HepG2 (cell line): ENCODE results near the gene METRNL. TPM values are rescaled to one million over a fixed set of nuclear protein-coding genes. Genes with fewer than 3 reads are reported as not detected.

Experiments used
- ATAC-seq: fragments of 200-7000 bp; cut with Tn5 transposase; 3 replicates; pipeline ENCODE4 v1.9.1; 2020; ENCODE audit warnings: mild to moderate bottlenecking, moderate library complexity
- BruUV-seq: library from RNA; stranded (reverse); fragments of 400-500 nt; replicated peaks from 2 replicates; lab custom pipeline; 2021; lab: Mats Ljungman, UMichigan
- CTCF ChIA-PET: fragments of 300-600 bp; formaldehyde crosslinking; extraction: SDS; loops from one replicate; lab custom pipeline; 2021; ENCODE audit warnings: low total read pairs, inconsistent platforms, low intra/inter-chr PET ratio; lab: Yijun Ruan, JAX
- POLR2A ChIA-PET: fragments of 350-600 bp; sonication (Branson Sonifier 250); formaldehyde crosslinking; loops from one replicate; lab custom pipeline; 2020; ENCODE audit warnings: antibody characterized with exemption, inconsistent platforms; lab: Yijun Ruan, JAX
- DNase-seq: peaks from one replicate; pipeline ENCODE4 v3.0.0-alpha.2; 2015; ENCODE audit warnings: low spot score
- FAIRE-seq: peaks from 3 replicates; lab custom pipeline; 2011; peaks lifted over from hg19 to GRCh38; lab: Jason Lieb, UNC
- H2AFZ ChIP-seq: one replicate; pipeline ENCODE4 v1.6.1; 2011; ENCODE audit warnings: low read length, inconsistent platforms
- H3K27ac ChIP-seq: fragments of 300-600 bp; 3 replicates; pipeline ENCODE4 v1.8.0; 2011; ENCODE audit warnings: mixed run types, mild to moderate bottlenecking, mixed read lengths, low read length, inconsistent platforms; ENCODE audit not compliant: insufficient read depth; ENCODE audit errors: extremely low read length
- H3K27me3 ChIP-seq, 2 experiments: fragments of 200-600 bp in 1 of 2; 2 replicates in 1 of 2; 3 replicates in 1 of 2; pipeline versions ENCODE4 v1.6.0 to v1.8.0; 2011; ENCODE audit warnings: low read length in 2 of 2, mild to moderate bottlenecking in 2 of 2, moderate library complexity in 2 of 2, inconsistent platforms in 1 of 2; ENCODE audit not compliant: insufficient read depth in 2 of 2, control insufficient read depth in 1 of 2
- H3K36me3 ChIP-seq, 2 experiments: fragments of 200-600 bp in 1 of 2; replicated peaks in 1 of 2; 2 replicates in 1 of 2; 3 replicates in 1 of 2; pipeline versions ENCODE4 v1.5.1 to v1.8.0; 2011; ENCODE audit warnings: low read length in 2 of 2, inconsistent platforms in 1 of 2; ENCODE audit not compliant: insufficient read depth in 2 of 2, control insufficient read depth in 1 of 2
- H3K4me1 ChIP-seq: 2 replicates; pipeline ENCODE4 v1.5.1; 2012; ENCODE audit warnings: low read length, inconsistent platforms; ENCODE audit not compliant: insufficient read depth
- H3K4me2 ChIP-seq: 2 replicates; pipeline ENCODE4 v1.6.0; 2011; ENCODE audit warnings: low read depth, low read length, inconsistent platforms
- H3K4me3 ChIP-seq, 3 experiments: fragments of 200-600 bp in 1 of 3; sonication (generic), shearing (Covaris generic) in 1 of 3; replicated peaks in 1 of 3; 2 replicates each; pipeline ENCODE4 v1.5.1; 2011 to 2016; ENCODE audit warnings: low read length in 3 of 3, inconsistent platforms in 2 of 3, low read depth in 2 of 3, mild to moderate bottlenecking in 2 of 3, control low read depth in 1 of 3, mixed read lengths in 1 of 3; ENCODE audit not compliant: insufficient read depth in 1 of 3
- H3K79me2 ChIP-seq: one replicate; pipeline ENCODE4 v1.6.1; 2011; ENCODE audit warnings: low read length, inconsistent platforms; ENCODE audit not compliant: insufficient read depth
- H3K9ac ChIP-seq: 2 replicates; pipeline ENCODE4 v1.6.0; 2011; ENCODE audit warnings: mild to moderate bottlenecking, low read depth, low read length, inconsistent platforms; ENCODE audit not compliant: insufficient read depth
- H3K9me3 ChIP-seq: 2 replicates; pipeline ENCODE4 v1.5.1; 2012; ENCODE audit warnings: mild to moderate bottlenecking, low read length
- H4K20me1 ChIP-seq: 2 replicates; pipeline ENCODE4 v1.6.0; 2011; ENCODE audit warnings: inconsistent platforms, mild to moderate bottlenecking, low read length, moderate library complexity; ENCODE audit not compliant: insufficient read depth
- BRD4 ChIP-seq: sonication (generic); formaldehyde crosslinking; IDR thresholded peaks from 2 replicates; pipeline ENCODE4 v1.4.0; 2020; ENCODE audit warnings: missing genetic modification reagents
- CEBPZ ChIP-seq: IDR thresholded peaks from 2 replicates; pipeline ENCODE4 v1.6.1; 2012; ENCODE audit warnings: low read length, improper control_type of control experiment
- HCFC1 ChIP-seq: fragments of 150-350 bp; IDR thresholded peaks from 2 replicates; pipeline ENCODE4 v1.6.1; 2014; ENCODE audit warnings: low read depth, low read length
- HMG20B ChIP-seq: conservative IDR thresholded peaks from 2 replicates; pipeline ENCODE4 v1.6.1; 2016; ENCODE audit warnings: missing genetic modification reagents, missing compliant biosample characterization
- KMT2B ChIP-seq: IDR thresholded peaks from 2 replicates; pipeline ENCODE4 v1.6.1; 2016; ENCODE audit warnings: missing genetic modification reagents, missing compliant biosample characterization
- MED1 ChIP-seq: sonication (generic); formaldehyde crosslinking; IDR thresholded peaks from 2 replicates; pipeline ENCODE4 v1.4.0; 2020; ENCODE audit warnings: missing genetic modification reagents
- RBFOX2 ChIP-seq: fragments of 200-400 bp; formaldehyde crosslinking; IDR thresholded peaks from 2 replicates; pipeline ENCODE4 v1.6.1; 2017; ENCODE audit warnings: low read depth, mild to moderate bottlenecking, low read length
- RNF2 ChIP-seq: fragments of 450-650 bp; conservative IDR thresholded peaks from 2 replicates; pipeline ENCODE4 v1.6.1; 2016; ENCODE audit warnings: low read depth
- SIN3B ChIP-seq: fragments of 150-350 bp; IDR thresholded peaks from 2 replicates; pipeline ENCODE4 v1.6.1; 2014; ENCODE audit warnings: low read length
- ZNF12 ChIP-seq: sonication (generic); formaldehyde crosslinking; IDR thresholded peaks from 2 replicates; pipeline ENCODE4 v1.5.0; 2020; ENCODE audit warnings: missing genetic modification reagents
- ZNF160 ChIP-seq: sonication (generic); formaldehyde crosslinking; IDR thresholded peaks from 2 replicates; pipeline ENCODE4 v1.8.0; 2022; ENCODE audit warnings: mild to moderate bottlenecking, inconsistent platforms, missing genetic modification reagents
- ZNF264 ChIP-seq: sonication (generic); formaldehyde crosslinking; IDR thresholded peaks from 2 replicates; pipeline ENCODE4 v1.4.0; 2020; ENCODE audit warnings: missing genetic modification reagents
- ZNF431 ChIP-seq: sonication (generic); formaldehyde crosslinking; IDR thresholded peaks from 2 replicates; pipeline ENCODE4 v1.9.0; 2022; ENCODE audit warnings: missing genetic modification reagents, low read depth, mild to moderate bottlenecking, borderline replicate concordance
- ZNF530 ChIP-seq: sonication (generic); formaldehyde crosslinking; IDR thresholded peaks from 2 replicates; pipeline ENCODE4 v1.5.0; 2020; ENCODE audit warnings: low read depth, mild to moderate bottlenecking, missing genetic modification reagents
- ZNF598 ChIP-seq: sonication (generic); formaldehyde crosslinking; IDR thresholded peaks from 2 replicates; pipeline ENCODE4 v1.5.1; 2020; ENCODE audit warnings: mild to moderate bottlenecking, missing genetic modification reagents, borderline replicate concordance
- ZNF777 ChIP-seq: sonication (generic); formaldehyde crosslinking; IDR thresholded peaks from 2 replicates; pipeline ENCODE4 v1.4.0; 2020; ENCODE audit warnings: missing genetic modification reagents
- ZNF784 ChIP-seq: sonication (generic); formaldehyde crosslinking; IDR thresholded peaks from 2 replicates; pipeline ENCODE4 v1.5.1; 2020; ENCODE audit warnings: missing genetic modification reagents, mild to moderate bottlenecking, borderline replicate concordance
- WGBS: methylation state at CpG from one replicate; pipeline ENCODE4 v1.1.6; 2017; ENCODE audit warnings: low lambda C conversion rate; 5-methylcytosine and 5-hydroxymethylcytosine counted together
- in situ Hi-C: cut with HindIII; loops from 2 replicates; pipeline ENCODE4 v1.10.0; 2017; ENCODE audit warnings: low pct_unique_long_range_greater_than_20kb; ENCODE audit not compliant: extremely low pct_ligation_motif_present
- intact Hi-C: fragments of 100-400 bp; cut with micrococcal nuclease; formaldehyde crosslinking; loops from one replicate; pipeline ENCODE4 v1.10.0; 2022; ENCODE audit not compliant: unreplicated experiment
- polyA plus RNA-seq, 8 experiments: library from polyadenylated mRNA; depleted of rRNA in 3 of 8; stranded (reverse) in 7 of 8; unstranded in 1 of 8; fragments of >200 nt; fragmentation: Illumina TruSeq in 4 of 8; extraction: Trizol in 4 of 8; gene quantifications; 2 replicates each; pipeline versions ENCODE4 v1.2.1 to v1.2.3, GENCODE V29; 2011 to 2016; ENCODE audit warnings: low read depth in 4 of 8, missing spikeins in 1 of 8, mixed read lengths in 1 of 8; ENCODE audit not compliant: insufficient read depth in 1 of 8
- total RNA-seq, 5 experiments: library from RNA; depleted of rRNA; stranded (reverse); fragments of >200 nt; fragmentation: Illumina TruSeq; extraction: Trizol; gene quantifications; 2 replicates each; pipeline ENCODE4 v1.2.3, GENCODE V29; 2016; ENCODE audit warnings: low read depth in 1 of 5
- TF ChIP-seq, protein P1 (sequence below): sonication (generic); formaldehyde crosslinking; IDR thresholded peaks from 2 replicates; pipeline ENCODE4 v1.5.0; 2020; ENCODE audit warnings: missing genetic modification reagents

The METRNL gene
- total and polyA plus RNA-seq, 2 of the 13 experiments (the other 11 are each of a cell fraction or from before 2014, with no cell fraction given): 0.66 to 0.84 TPM

GRCh38 chr17:83051396-83052240, 27.8 kb upstream of the METRNL start:
- Histone ChIP-seq H3K4me1 (peaks cover 79% of the 10 kb centered on the region), H3K4me2 (peak overlapping the region; percentile 94), H3K4me3 (peak overlapping the region; percentile 60 to 76 (median 73)), H3K27ac (peak overlapping the region; percentile 81), H3K36me3 (peaks cover 2 to 5% of the 10 kb centered on the region in 2 experiments; a peak in 2 of 5 replicates), H2AFZ (no peak overlapping the region), H3K9me3 (no peaks in the 10 kb centered on the region), H4K20me1 (no peaks in the 10 kb centered on the region), H3K27me3 (peaks cover 3 to 28% of the 10 kb centered on the region in 2 experiments; a peak in 4 of 5 replicates), H3K79me2 (peaks cover 2% of the 10 kb centered on the region), H3K9ac (peak overlapping the region; percentile 90)
- in situ Hi-C loops (no loop called here), intact Hi-C loops (no loop called here)
- 2% methylated on average over 22 of the region's 95 CpGs for WGBS
- DNase-seq (peak; percentile 96), FAIRE-seq (no peak), ATAC-seq (peak; percentile 86)
- ChIA-PET CTCF (no interaction called here), POLR2A (interaction anchor here (1.0 kb wide), 1 partner anchor 79 kb away, joined by 3 read pairs; no protein-coding TSS in a partner anchor)
- BruUV-seq: no TSS peak
- TF ChIP-seq MED1 (peak; percentile 79), RBFOX2 (peak; percentile 93), ZNF12 (0 out of 2 replicates have a peak, but pooled peaks have one; percentile 17), HMG20B (CRISPR knock-in tag) (no peak), HCFC1 (no peak), RNF2 (peak; percentile 88), ZNF160 (CRISPR knock-in tag) (peak; percentile 92), CEBPZ (no peak), BRD4 (CRISPR knock-in tag) (peak; percentile 78), ZNF431 (CRISPR knock-in tag) (0 out of 2 replicates have a peak, but pooled peaks have one; percentile 87), ZNF264 (peak; percentile 66; the same call in 1 of the 2 replicates), SIN3B (no peak), ZNF784 (CRISPR knock-in tag) (peak; percentile 26; the same call in 1 of the 2 replicates), ZNF777 (peak; percentile 76; the same call in 1 of the 2 replicates), KMT2B (CRISPR knock-in tag) (peak; percentile 65), ZNF530 (CRISPR knock-in tag) (no peak), ZNF598 (no peak)
- TF ChIP-seq, protein P1, sequence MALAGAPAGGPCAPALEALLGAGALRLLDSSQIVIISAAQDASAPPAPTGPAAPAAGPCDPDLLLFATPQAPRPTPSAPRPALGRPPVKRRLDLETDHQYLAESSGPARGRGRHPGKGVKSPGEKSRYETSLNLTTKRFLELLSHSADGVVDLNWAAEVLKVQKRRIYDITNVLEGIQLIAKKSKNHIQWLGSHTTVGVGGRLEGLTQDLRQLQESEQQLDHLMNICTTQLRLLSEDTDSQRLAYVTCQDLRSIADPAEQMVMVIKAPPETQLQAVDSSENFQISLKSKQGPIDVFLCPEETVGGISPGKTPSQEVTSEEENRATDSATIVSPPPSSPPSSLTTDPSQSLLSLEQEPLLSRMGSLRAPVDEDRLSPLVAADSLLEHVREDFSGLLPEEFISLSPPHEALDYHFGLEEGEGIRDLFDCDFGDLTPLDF (CRISPR knock-in tag): 0 out of 2 replicates have a peak, but pooled peaks have one; percentile 26
